Hepatocyte (in vitro differentiated cells): Measurements from ENCODE around the gene LILRA1.

Source experiments
- CTCF ChIP-seq: fragments of 200-600 bp; sonication (generic); IDR thresholded peaks from 2 replicates; pipeline ENCODE4 v1.5.1; 2016; ENCODE audit warnings: antibody characterized with exemption, mild to moderate bottlenecking; ENCODE audit not compliant: poor library complexity
- EZH2phosphoT487 ChIP-seq: fragments of 200-600 bp; sonication (generic); IDR thresholded peaks from one replicate; pipeline ENCODE4 v1.6.1; 2018; ENCODE audit warnings: antibody characterized with exemption, mild to moderate bottlenecking, low read depth, moderate library complexity; ENCODE audit not compliant: unreplicated experiment, severe bottlenecking

GRCh38 chr19:54552913-54553310 is 40.5 kb upstream of the LILRA1 start:
- TF ChIP-seq CTCF (no peak), EZH2phosphoT487 (no peak)
